Right atrium auricular region (tissue), 2 donors: ENCODE data around the gene TNFAIP8L2. TPM values are rescaled to one million over a fixed set of nuclear protein-coding genes. Genes with fewer than 3 reads are reported as not detected.
A peak's percentile ranks its signal among the peaks of the same experiment; 100 is the strongest.

Experiments used
- DNase-seq: peaks from one replicate; pipeline ENCODE4 v3.0.0-alpha.2; 2019; ENCODE audit warnings: low spot score
- H3K27ac ChIP-seq, 2 donors: fragments of 200-600 bp; sonication (generic); 1 replicate in 1 of 2; 2 replicates in 1 of 2; pipeline ENCODE4 v1.5.1; 2016 to 2019
- H3K27me3 ChIP-seq, 2 donors: fragments of 200-600 bp; sonication (generic); one replicate each; pipeline versions ENCODE4 v1.5.1 to v1.6.0; 2017 to 2019
- H3K36me3 ChIP-seq: fragments of 200-600 bp; sonication (generic); one replicate; pipeline ENCODE4 v1.5.1; 2016
- H3K4me1 ChIP-seq, 2 donors: fragments of 200-600 bp; sonication (generic); one replicate each; pipeline versions ENCODE4 v1.5.1 to v1.6.0; 2017 to 2019
- H3K4me3 ChIP-seq, 2 donors: fragments of 200-600 bp; sonication (generic); 1 replicate in 1 of 2; 2 replicates in 1 of 2; pipeline ENCODE4 v1.5.1; 2017 to 2019; ENCODE audit warnings: mild to moderate bottlenecking in 1 of 2, moderate library complexity in 1 of 2
- H3K9me3 ChIP-seq, 2 donors: fragments of 200-600 bp; sonication (generic); one replicate each; pipeline ENCODE4 v1.5.1; 2019
- total RNA-seq, 2 donors: library from RNA; depleted of rRNA; stranded (reverse); fragments of >200 nt; gene quantifications; one replicate each; pipeline ENCODE4 v1.1.0, GENCODE V29; 2016
- TF ChIP-seq, protein P1 (sequence below), 2 donors: fragments of 200-600 bp; sonication (generic); IDR thresholded peaks; one replicate each; pipeline ENCODE4 v1.5.1; 2019; ENCODE audit warnings: antibody characterized with exemption in 2 of 2

Gene TNFAIP8L2
- total RNA-seq, 2 donors from 2014 or later, result 0.56 to 4.8 TPM

DNA sequence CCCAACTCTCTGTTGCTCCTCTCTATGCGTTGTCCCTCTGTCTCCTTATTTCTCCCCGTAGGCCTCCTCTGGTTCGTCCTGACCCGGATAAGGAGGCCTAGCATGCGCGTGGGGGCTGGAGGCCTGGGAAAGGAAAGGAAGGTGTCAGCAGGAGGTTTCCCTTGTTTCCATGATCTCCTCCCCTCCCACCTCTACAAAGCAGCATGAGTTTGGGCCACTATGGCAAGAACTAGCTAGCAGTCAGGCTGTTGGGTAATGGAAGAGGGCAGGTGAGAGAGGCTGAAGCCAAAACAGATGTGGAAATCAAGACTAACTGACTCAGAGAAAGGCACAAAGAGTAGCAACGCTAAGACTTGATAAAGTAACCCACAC lies 9.3 kb upstream of the TNFAIP8L2 start:
- peaks cover 0 to 48% of the 10 kb centered on the region in 2 donors for H3K4me1 ChIP-seq
- peak overlapping the region; percentile 81 to 93 for H3K4me3 ChIP-seq
- H3K27ac ChIP-seq, result peak overlapping the region; percentile 88 to 92
- DNase-seq, result no peak
- H3K27me3 ChIP-seq, result no peaks in the 10 kb centered on the region
- no peaks in the 10 kb centered on the region for H3K36me3 ChIP-seq
- no peaks in the 10 kb centered on the region for H3K9me3 ChIP-seq
- TF ChIP-seq, protein P1, sequence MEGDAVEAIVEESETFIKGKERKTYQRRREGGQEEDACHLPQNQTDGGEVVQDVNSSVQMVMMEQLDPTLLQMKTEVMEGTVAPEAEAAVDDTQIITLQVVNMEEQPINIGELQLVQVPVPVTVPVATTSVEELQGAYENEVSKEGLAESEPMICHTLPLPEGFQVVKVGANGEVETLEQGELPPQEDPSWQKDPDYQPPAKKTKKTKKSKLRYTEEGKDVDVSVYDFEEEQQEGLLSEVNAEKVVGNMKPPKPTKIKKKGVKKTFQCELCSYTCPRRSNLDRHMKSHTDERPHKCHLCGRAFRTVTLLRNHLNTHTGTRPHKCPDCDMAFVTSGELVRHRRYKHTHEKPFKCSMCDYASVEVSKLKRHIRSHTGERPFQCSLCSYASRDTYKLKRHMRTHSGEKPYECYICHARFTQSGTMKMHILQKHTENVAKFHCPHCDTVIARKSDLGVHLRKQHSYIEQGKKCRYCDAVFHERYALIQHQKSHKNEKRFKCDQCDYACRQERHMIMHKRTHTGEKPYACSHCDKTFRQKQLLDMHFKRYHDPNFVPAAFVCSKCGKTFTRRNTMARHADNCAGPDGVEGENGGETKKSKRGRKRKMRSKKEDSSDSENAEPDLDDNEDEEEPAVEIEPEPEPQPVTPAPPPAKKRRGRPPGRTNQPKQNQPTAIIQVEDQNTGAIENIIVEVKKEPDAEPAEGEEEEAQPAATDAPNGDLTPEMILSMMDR (IDR thresholded peaks at IDR 0.05), result no peak

DNA sequence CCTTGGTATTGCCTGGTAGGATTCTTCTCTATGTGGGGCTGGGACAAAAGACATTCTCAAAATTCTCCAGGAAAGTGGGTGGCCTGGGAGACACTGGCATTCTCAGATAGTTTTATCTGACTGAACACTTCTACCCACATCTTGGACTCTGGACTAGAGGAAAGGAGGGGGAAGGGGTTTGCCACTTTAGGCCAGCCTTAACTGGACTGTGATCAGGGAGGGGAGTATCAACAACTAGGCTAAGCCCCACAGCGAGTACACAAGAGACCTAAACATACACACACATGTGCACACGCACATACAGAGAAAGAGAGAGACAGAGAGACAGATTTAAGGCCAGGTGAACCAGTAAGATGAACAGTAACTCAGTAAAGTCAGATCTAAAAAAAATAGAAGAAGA lies 8.8 kb upstream of the TNFAIP8L2 start:
- TF ChIP-seq, protein P1 (IDR thresholded peaks at IDR 0.05), result no peak
- no peak overlapping the region for H3K4me3 ChIP-seq
- H3K27me3 ChIP-seq, result no peaks in the 10 kb centered on the region
- H3K9me3 ChIP-seq, result no peaks in the 10 kb centered on the region
- H3K36me3 ChIP-seq, result no peaks in the 10 kb centered on the region
- H3K27ac ChIP-seq, result peak overlapping the region; percentile 88 to 92
- H3K4me1 ChIP-seq, result peaks cover 0 to 42% of the 10 kb centered on the region in 2 donors
- no peak for DNase-seq

DNA sequence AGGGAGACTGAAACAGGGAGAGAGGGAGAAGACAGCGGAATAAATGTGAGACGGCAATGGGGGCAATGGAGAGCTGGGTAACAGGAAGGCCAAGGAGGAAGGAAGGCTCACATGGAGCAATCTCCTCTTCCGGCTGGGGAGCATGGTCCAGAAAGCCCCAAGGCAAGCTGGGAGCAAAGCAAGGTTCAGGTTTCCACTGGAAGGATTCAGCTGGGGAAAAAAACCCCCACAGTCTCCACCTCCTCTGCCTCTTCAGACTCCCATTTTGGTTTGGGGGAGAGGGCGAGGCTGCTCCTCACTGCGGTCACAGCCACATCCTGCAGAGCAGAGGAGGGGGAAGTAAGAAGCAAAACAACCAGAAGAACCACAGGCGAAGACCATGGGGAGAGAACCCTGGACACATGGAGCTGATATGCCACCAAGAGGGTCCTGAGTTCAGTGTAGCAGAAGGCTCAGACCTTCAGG lies 650 bp downstream of the TNFAIP8L2 start:
- Histone ChIP-seq H3K4me1 (peaks cover 0 to 4% of the 10 kb centered on the region in 2 donors), H3K27me3 (no peaks in the 10 kb centered on the region), H3K27ac (peak overlapping the region in 1 of 2 donors; percentile 22)

DNA sequence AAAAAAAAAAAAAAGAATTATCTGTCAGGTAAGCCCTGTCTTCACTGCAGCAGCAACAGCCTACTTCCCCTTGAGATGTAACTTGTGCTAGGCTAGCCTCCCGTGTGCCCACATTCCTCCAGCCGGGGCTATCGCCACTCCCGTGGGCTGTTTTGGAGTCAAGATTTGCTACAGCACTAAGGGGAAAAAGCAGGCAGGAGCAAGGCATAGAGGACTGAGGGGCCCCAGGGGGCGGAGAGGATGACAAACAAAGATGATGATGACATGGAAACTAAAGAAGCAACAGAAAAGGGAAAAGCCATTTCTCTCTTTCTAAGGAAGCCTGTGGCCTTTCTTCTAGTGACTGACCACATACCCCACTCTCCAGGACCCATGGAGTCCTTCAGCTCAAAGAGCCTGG lies 1.9 kb downstream of the TNFAIP8L2 start:
- no peak overlapping the region for H3K27ac ChIP-seq
- no peak overlapping the region for H3K4me3 ChIP-seq
- no peak for DNase-seq

More for the DNA sequence above, 650 bp downstream of the TNFAIP8L2 start:
- Histone ChIP-seq H3K4me3 (peak overlapping the region; percentile 22 to 30), H3K9me3 (no peaks in the 10 kb centered on the region), H3K36me3 (peaks cover 30% of the 10 kb centered on the region)
- TF ChIP-seq, protein P1 (IDR thresholded peaks at IDR 0.05), result no peak
- DNase-seq, result no peak

DNA sequence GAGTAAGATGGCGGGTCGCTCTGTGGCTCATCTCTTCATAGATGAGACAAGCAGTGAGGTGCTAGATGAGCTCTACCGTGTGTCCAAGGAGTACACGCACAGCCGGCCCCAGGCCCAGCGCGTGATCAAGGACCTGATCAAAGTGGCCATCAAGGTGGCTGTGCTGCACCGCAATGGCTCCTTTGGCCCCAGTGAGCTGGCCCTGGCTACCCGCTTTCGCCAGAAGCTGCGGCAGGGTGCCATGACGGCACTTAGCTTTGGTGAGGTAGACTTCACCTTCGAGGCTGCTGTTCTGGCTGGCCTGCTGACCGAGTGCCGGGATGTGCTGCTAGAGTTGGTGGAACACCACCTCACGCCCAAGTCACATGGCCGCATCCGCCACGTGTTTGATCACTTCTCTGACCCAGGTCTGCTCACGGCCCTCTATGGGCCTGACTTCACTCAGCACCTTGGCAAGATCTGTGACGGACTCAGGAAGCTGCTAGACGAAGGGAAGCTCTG lies 2.4 kb downstream of the TNFAIP8L2 start:
- H3K27ac ChIP-seq, result no peak overlapping the region
- H3K4me3 ChIP-seq, result no peak overlapping the region
- H3K27me3 ChIP-seq, result no peaks in the 10 kb centered on the region
- H3K9me3 ChIP-seq, result no peaks in the 10 kb centered on the region
- peaks cover 0 to 9% of the 10 kb centered on the region in 2 donors for H3K4me1 ChIP-seq
- H3K36me3 ChIP-seq, result peaks cover 30% of the 10 kb centered on the region
- TF ChIP-seq, protein P1 (IDR thresholded peaks at IDR 0.05), result no peak
- DNase-seq, result no peak

More for the DNA sequence above, 1.9 kb downstream of the TNFAIP8L2 start:
- H3K27me3 ChIP-seq, result no peaks in the 10 kb centered on the region
- H3K36me3 ChIP-seq, result peaks cover 30% of the 10 kb centered on the region
- peaks cover 0 to 4% of the 10 kb centered on the region in 2 donors for H3K4me1 ChIP-seq
- no peaks in the 10 kb centered on the region for H3K9me3 ChIP-seq
- TF ChIP-seq, protein P1 (IDR thresholded peaks at IDR 0.05), result no peak

DNA sequence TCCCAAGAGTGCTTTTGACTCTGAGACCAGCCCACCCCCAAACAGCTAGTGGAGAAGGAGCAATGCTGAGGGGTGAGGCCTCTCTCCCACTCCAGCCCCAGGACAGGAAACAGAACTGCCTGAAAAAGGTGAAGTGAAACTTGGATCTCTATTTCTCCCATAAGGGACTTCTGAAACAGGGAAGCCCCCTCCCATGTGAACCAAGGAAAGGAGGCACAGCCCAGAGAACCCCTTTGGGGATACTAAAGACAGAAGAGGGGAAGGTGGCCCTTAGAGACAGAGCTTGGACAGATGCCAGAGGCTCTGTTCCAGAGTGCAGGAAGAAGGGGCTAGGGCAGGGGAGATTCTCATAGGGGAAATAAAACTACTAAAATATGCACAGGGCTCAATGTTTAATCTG lies 2.9 kb downstream of the TNFAIP8L2 start:
- Histone ChIP-seq H3K4me1 (peaks cover 0 to 15% of the 10 kb centered on the region in 2 donors), H3K9me3 (no peaks in the 10 kb centered on the region), H3K36me3 (peaks cover 30% of the 10 kb centered on the region), H3K4me3 (no peak overlapping the region), H3K27me3 (no peaks in the 10 kb centered on the region), H3K27ac (no peak overlapping the region)
- TF ChIP-seq, protein P1 (IDR thresholded peaks at IDR 0.05), result no peak
- DNase-seq, result no peak
